ENCODE results near the gene DMGDH.

DNA sequence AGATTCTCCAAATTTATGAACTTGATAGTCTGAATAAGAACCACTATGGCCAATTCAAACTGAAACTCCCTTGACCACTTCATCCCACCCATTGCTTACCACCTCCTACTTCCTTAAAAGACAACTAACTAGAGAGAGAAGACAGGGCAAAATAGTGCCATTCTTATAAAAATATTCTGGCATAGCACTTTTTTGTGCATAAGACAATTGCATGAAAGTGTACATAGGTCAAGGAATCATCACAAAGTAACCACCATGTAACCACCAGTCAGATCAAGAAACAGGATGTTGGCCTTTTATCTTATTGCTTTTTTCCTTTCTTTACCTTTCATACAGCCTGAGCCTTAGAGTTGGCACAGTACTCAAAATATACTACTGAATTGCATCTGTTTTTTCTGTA lies 76.3 kb downstream of the DMGDH start:
- TF ChIP-seq CTCF (IDR thresholded peaks at IDR 0.05; ENCODE audit: borderline replicate concordance, extremely low read depth, low read length, poor library complexity, severe bottlenecking) (no peak), EZH2 (IDR thresholded peaks at IDR 0.05; ENCODE audit: borderline replicate concordance, low read depth, low read length, severe bottlenecking) (no peak)

Data from DND-41 (cell line).